Limb (tissue), 2 donors: ENCODE data around the gene IGSF8.
"Not testable (repeated sequence)": the region's sequence is repeated elsewhere in the genome, so short reads cannot be mapped to it uniquely, and the experiment has no call there.

ENCODE experiments used
- DNase-seq, 2 donors: peaks; one replicate each; pipeline ENCODE4 v3.0.0-alpha.2; 2016; ENCODE audit errors: extremely low spot score in 2 of 2

Gene IGSF8

DNA sequence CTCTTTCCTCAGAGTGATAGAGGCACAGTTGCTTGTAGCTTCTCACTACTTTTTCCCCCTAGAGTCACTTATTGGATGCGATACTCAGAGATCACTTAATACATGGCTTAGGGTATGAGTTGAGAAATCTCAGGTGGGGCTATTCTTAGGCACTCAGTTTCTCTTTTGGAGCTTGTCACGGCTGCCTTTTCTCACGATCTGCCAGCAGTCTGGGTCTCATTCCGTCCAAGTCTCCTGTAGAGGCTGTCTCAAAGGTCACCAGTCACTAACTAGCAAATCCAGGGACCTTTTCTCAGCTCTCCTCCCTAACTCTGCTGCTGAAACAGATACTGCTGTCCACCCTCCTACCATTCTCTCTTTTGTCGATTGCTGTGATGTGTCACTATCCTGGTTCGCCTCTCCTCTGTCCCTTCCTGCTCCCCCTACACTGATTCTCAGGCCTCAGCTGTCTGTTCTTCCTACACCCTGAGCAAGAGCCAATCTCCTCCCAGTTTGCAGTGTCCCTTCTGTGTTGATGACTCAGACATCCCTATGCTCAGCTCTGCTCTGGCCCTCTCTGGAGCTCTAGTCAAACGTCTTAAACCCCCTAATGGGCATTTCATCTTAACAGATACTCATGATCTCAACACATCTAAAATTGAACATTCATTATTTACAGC, 29.6 kb upstream of the IGSF8 start:
- no peak for DNase-seq

DNA sequence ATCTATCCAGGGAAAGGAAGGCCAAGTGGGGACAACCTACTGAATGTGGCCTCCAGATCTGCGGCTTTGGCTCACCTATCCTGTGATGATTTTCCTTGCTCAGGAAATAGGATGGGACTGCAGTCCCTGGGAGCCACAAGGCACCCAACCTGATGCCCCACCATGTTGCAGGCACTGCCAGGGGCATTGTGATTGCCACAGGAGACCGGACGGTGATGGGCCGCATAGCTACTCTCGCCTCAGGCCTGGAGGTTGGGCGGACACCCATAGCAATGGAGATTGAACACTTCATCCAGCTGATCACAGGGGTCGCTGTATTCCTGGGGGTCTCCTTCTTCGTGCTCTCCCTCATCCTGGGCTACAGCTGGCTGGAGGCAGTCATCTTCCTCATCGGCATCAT, 29.0 kb upstream of the IGSF8 start:
- DNase-seq = no peak

DNA sequence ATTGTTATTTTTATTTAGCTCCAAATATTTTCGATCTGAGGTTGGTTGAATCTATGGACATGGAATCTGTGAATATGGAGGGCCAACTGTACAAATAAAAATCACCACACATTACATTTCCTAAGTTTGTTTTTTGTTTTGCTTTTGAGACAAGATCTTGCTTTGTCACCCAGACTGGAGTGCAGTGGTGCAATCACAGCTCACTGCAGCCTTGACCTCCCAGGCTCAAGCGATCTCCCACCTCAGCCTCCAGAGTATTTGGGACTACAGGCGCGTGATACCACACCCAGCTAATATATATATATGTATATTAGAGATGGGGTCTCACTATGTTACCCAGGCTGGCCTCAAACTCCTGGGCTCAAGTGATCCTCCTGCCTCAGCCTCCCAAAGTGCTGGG, 27.9 kb upstream of the IGSF8 start:
- DNase-seq = not testable (repeated sequence)

DNA sequence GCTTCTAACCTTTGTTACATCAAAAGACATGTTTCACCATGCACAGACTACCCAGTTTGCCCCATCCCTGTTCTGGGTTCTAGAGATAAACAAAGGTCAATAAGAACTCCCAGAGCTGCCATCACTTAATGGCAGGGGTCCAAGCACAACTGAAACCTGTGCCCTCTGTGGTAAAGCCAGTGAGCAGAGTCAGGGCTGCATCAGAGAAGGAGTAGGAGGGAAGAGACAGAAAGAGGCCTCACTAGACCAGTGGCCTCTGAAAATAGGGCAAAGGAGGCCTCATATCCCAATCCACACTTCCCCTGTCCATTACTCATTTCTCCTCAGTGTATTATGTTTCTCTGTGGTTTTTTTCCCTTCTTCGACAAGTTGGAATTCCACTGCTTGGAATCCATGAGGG, 27.3 kb upstream of the IGSF8 start:
- no peak for DNase-seq

DNA sequence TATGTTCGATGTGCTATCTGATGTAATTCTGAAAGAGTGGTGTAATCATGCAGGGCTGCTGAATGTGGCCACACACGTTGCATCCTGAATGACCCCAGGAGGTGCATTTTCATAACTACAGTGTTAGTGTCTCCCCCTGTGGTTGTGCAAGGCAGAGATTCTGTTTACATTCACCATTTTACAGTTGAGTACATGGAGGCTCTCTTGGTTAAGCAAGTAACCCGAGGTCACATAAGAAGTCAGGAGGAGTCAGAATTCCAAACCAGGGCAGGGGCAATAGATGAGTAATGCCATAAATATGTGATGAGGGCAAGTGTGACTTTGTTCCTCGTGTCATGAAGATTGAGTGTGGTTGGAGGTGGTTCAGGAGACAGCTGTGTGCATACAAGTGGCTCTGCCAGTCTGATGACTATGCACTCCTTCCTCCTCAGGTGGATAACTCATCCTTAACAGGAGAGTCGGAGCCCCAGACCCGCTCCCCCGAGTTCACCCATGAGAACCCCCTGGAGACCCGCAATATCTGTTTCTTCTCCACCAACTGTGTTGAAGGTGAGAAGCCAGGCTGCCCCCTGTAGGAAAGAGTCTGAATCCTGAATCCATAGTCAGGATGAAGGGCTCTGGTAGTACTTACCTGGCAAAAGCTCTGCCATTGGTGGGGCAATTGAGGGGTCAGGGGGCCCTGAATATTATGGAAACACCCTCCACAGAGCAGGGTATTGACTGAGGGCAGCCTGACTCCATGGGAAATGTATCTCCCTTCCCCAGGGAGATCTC, 26.5 kb upstream of the IGSF8 start:
- no peak for DNase-seq

DNA sequence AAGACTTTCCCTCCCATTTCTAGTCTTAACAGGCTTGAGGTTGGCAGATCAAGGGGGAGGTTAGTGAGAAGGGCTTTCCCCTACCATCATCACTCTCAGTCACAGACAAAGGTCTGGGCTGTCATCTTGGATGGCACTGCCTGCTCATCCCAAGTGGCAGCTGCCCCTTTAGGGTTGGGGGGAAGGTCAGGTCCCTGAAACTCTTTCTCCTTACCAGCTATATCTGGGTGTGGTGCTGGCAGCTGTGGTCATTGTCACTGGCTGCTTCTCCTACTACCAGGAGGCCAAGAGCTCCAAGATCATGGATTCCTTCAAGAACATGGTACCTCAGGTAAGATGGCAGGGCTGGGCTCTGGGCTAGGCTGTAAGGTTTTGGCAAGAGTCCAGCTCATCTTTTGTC, 25.3 kb upstream of the IGSF8 start:
- DNase-seq = no peak

DNA sequence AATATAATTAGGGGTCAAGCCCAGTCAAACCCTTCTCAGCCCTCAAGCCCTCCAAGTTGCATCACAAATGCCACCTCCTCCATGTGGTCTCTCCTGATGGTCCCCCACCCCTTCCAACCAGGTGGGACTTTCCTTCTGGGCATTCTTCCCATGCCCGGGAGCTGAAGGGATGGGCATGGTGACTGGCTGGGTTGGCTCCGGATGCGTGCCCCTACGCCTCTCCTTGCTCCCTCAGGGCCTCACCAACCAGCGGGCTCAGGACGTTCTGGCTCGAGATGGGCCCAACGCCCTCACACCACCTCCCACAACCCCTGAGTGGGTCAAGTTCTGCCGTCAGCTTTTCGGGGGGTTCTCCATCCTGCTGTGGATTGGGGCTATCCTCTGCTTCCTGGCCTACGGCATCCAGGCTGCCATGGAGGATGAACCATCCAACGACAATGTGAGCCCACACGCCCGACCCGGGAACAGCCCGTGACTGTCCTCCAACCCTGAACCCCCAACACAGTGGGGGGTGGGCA, 24.6 kb upstream of the IGSF8 start:
- no peak for DNase-seq

DNA sequence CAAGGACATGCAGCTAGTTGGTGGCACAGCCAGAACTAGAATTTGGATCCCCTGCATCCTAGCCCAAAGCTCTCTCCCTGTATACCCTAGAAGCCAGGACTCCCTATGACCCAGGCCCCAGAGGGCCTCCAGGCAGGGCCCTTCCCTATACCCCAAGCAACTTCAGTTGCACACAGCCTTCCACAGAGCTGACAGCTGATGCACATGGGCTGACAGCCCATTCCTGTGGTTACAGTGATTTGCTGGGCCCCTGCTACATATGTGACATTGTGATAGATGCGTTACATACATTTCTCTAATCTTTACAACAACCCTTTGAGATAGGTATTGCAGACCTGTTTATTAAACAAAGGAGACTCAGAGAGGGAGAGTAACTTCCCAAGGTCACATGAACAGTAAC, 23.0 kb upstream of the IGSF8 start:
- no peak for DNase-seq

DNA sequence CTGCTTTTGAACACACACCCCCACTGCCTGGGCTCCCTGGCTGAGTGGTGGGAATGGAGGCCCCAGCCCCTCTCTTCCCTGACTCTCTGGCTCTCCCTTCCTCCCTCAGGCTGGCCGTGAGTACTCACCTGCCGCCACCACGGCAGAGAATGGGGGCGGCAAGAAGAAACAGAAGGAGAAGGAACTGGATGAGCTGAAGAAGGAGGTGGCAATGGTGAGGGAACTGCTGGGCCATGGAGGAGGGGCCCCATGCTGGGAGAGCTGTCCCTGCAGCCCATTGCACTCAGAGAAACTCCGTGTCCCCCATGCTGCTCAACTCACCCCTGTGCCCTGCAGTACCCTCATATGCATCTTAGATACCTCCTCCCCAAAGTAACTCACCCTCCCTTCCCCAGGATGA, 22.4 kb upstream of the IGSF8 start:
- DNase-seq = no peak

DNA sequence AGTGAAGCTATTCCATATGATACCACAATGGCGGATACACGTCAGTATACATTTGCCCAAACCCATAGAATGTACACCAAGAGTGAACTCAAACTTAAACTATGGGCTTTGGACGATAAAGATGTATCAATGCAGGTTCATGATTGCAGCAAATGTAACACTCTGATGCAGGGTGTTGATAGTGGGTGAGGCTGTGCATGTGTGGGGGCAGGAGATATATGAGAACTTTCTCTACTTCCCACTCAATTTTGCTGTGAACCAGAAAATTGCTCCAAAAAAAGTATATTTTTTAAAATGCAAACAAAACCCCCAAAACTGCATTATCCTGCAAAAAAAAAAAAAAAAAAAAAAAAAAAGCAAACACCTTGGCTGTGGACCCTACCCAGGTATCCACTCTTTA, 20.5 kb upstream of the IGSF8 start:
- DNase-seq = no peak

DNA sequence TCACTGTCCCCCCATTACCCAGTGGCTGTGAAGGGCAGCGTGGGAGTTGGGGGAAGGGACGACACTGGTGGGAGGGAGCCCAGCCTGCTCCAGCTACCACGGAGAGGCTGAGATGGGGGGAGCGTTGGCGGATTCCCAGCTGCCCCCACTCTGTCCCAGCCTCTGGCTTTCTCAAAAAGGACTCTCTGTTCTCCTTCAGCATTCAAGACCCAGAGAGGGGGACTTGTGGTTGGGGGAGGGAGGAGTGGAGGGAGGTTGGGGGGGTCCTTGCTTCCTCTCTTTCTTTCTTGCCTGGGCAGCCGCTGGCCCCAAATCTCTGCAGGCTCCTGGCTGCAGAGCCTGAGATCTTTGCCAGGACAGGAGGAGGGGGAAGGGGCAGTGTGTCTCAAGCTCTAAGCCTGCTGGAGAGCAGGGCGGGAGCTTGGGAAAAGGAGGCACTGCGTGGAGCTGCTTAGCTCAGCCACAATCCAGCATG, 19.3 kb upstream of the IGSF8 start:
- peak; percentile 58 to 83 for DNase-seq

DNA sequence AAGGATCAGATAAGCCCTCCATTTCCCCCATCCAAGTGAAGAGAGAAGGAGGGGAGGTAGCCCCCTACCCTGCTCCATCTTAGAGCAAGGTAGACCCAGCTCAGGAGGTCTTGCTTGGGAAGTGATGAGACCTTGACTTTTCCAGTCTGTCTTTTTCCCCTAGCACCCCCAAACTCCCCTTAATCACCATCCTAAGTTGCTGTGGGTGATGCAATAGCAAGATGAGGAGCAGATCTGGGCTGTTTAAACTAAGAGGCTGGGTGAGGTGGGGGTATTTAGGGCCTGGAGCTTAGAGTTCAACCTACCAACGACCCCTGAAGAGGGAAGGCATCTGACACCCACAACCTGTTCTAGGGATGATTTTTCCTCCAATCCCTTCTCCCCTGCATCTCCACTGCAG, 18.9 kb upstream of the IGSF8 start:
- DNase-seq = no peak

DNA sequence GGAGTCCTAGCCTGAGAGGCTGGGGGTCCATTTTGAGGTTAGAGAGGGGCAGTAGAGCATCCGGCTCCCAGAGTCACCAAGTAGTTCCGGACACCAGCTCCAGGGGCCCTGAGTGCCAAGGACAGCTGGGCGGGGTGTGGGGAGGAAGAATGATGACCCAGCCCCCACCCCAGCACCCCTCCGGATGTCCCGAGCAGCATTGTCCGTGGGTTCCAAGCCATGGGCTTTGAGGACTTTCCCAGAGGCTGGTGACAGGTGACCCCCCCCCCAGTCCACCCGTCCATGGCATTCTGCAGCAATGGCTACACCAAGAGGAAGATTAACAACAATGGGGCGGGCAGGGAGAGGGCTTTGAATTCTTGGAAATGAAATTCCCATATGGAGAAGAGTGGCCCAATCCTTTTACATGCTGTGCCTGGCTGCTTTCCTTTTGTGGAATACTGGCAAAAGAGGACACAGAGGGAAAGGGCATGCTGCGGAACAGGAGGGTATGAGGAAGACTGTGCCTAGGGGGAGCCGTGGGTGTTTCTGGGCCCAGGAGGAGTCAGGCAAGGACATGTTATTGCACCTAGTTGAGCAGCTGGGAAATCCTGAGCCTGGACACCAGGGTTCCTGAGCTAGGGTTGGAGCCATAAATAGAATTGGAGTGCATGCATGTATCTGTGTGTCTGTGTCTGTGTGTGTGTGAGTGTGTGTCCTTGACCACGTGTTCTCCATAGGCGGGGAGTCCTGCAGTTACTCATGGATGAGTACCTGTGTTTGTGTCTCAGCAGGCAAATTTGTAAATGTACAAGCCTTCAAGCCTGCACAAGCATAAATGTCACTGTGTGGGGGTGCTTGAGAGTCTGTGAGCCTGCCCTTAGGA, 18.1 kb upstream of the IGSF8 start:
- no peak for DNase-seq

DNA sequence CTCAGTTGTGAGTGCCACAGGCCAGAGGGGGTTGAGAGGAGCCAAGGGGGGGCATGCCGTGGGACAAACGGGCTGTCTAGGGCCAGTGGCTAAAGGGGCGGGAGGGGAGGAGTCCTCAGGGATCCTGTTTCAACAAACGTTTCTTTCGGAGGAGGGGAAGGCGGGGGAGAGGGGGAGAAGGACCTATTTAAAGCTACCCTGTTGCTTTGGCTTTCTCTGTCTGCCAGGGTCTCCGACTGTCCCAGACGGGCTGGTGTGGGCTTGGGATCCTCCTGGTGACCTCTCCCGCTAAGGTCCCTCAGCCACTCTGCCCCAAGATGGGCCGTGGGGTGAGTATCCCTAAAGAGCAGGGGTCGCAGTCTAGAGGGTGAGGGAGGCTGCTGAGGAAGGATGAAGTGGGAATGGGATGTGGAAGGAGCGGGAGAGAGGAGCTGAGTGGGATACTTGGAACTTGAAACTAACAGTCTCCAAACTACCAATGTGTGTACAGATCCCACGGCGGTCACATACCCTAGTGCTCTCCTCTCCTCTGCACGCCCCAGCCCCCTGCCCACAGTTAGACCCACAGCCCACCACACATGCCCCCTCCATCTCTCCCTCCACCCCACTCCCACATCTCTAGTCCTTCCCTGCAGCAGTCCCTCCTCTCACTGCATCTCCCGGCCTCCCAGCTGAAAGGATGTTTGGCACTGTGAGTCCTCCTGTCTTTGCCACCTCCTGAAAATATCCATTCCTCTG, 17.3 kb upstream of the IGSF8 start, which contains the start of gene ATP1A2:
Gene ATP1A2, plus strand, starts transcription at position 215 of the 738 bp plus-strand sequence. Its CDS starts 103 bp downstream, at position 318.
- peak; percentile 21 to 64 for DNase-seq

DNA sequence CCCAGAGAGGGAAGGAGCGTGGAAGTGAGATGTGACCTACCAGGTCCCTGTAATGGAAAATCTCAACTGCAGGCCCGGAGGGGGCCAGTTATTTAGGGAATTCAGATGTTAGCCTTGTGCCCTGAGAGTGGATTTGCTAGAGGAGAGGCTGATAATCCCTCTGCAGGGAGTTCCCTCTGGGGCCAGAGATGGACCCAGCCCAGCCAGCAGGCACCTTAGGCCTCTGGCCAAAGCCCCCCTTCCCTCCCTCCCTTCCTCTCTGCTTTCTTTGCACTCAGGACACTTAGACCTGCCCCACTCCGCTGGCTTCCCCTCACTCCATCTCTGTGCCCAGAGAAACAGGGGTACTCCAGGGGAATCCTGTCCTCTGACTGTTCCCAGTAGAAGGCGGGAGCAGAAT, 15.7 kb upstream of the IGSF8 start:
- no peak for DNase-seq

DNA sequence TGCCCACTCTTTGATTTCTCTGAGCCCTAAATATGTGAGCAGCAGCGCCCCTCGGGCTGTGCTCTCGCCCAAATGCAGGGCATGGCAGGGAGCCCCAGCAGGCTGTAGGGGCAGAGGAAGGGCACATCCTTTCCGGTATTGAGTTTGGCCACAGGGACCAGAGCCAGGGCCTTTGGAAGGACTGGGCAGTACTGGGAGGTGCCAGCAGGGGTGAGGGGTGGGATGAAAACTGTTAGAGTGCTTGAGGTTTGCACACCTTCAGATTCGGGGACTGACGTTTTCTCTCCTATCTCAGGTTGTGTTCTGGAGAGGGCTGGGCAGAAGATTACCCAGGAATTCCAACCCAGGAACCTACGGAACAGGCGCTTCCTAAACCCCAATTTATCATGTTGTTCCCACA, 15.0 kb upstream of the IGSF8 start:
- no peak for DNase-seq

DNA sequence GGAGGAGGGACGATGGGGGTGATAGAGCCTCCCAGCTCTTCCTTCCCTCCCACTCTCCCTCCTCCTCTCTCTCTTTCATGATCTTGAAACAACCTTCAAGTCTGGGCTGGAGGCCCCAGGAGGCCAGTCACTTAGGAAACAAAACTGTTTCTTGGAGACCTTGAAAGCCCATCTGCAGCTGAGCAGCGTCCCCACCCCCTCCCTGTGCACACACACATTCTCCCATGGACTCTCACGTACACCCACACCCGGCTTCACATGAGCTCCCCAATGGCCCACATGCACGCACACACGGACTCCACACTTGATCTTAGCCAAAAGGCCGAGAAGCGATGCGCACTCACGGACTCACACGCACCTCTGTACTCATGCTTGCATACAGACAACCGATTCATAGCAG, 13.9 kb upstream of the IGSF8 start:
- peak; percentile 53 to 57 for DNase-seq

DNA sequence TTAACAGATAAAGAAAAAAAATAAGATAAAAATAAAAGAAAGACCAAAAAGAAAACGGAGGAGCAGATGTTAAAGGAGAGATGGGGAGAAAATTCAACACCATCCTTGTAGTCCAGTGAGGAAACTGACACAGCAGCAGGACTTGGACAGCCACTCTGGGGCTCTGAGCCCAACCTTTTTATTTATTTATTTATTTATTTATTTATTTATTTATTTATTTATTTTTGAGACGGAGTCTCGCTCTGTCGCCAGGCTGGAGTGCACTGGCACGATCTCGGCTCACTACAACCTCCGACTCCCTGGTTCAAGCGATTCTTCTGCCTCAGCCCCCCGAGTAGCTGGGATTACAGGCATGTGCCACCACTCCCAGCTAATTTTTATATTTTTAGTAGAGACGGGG, 13.0 kb upstream of the IGSF8 start:
- not testable (repeated sequence) for DNase-seq

DNA sequence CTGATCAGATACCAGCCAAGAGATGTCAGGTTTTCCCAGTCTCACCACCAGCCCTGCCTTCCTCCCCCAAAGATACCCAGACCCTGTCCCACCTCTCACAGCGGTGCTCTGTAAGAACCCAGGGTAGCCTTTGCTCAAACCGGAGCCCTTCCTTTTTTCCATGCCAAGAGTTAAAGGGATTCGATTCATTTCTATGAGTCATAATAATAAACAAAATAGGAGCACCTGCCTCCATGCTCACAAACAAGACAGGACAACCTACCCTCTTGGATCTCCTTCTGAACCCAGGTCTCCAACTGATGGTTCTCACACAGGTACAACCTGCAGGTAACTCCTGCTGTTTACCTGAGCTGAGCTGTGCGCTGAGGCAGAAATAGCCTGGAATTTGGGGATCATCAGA, 11.3 kb upstream of the IGSF8 start:
- no peak for DNase-seq

DNA sequence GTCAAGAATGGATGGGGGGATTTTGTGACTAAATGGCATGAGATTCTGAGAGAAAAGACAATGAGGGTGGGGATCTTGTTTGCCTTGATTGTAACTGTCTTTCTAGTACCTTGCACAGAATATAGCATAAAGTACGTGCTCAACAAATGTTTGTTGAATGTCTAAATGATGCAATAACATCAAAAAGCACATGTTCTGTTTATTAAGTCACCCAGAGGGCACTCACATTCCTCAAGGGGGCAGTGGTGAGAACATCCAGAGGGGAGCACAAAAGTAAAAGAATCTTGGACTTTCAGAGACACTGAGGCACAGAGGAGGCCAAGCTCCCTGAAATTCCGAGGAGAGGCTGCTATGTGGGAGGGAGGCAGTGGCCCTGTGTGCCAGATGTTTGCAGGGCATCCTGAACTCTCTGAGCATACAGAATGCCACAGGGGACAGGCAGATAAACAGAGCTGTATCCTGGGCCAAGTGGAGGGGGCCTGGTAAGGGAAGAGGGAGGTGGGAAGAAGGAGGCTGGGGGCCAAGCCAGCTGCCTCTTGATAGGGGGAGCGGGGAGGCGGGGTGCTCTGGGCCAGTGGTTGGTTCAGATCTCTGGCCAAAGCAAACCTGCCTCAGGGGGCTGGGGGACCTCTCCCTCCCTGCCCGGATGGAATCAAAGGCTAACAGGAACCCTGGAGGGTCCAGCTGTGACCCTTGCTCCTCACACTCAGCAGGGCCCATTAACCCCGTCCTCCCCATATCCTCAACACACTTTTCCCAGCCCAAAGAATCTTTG, 10.7 kb upstream of the IGSF8 start:
- peak; percentile 29 to 65 for DNase-seq
